ENCODE data around the gene ONECUT3.

- TF ChIP-seq CTCF (IDR thresholded peaks at IDR 0.05; ENCODE audit: low read length): no peak
- TF ChIP-seq EZH2 (optimal IDR thresholded peaks at IDR 0.05; ENCODE audit: low read depth, low read length): no peak
These were observed 6.7 kb upstream of the ONECUT3 start for GRCh38 chr19:1746401-1747284.
